Natural killer cell (primary cell): Measurements from ENCODE around the gene ADGRV1. TPM values are rescaled to one million over a fixed set of nuclear protein-coding genes. Genes with fewer than 3 reads are reported as not detected.

Experiments
- ATAC-seq, 3 donors: fragments of 150-1000 bp in 2 of 3; fragments of 200-7000 bp in 1 of 3; cut with Tn5 transposase; 1 replicate in 1 of 3; 2 replicates in 2 of 3; pipeline ENCODE4 v1.10.0; 2021; ENCODE audit warnings: mild to moderate bottlenecking in 2 of 3, moderate library complexity in 2 of 3
- DNase-seq, 2 donors: peaks; one replicate each; pipeline versions ENCODE4 v3.0.0 to v3.0.0-alpha.2; 2013 to 2021; ENCODE audit warnings: mixed read lengths in 1 of 2
- H3K27ac ChIP-seq: one replicate; pipeline ENCODE4 v1.5.1; 2013; ENCODE audit warnings: mild to moderate bottlenecking, low read length
- H3K27me3 ChIP-seq: one replicate; pipeline ENCODE4 v1.6.1; 2013; ENCODE audit warnings: low read length; ENCODE audit not compliant: control insufficient read depth, insufficient read depth
- H3K36me3 ChIP-seq: one replicate; pipeline ENCODE4 v1.6.1; 2013; ENCODE audit warnings: low read length; ENCODE audit not compliant: control insufficient read depth, insufficient read depth
- H3K4me1 ChIP-seq: one replicate; pipeline ENCODE4 v1.6.1; 2013; ENCODE audit warnings: low read length; ENCODE audit not compliant: control insufficient read depth, insufficient read depth
- H3K4me3 ChIP-seq: one replicate; pipeline ENCODE4 v1.5.1; 2013; ENCODE audit warnings: low read length
- H3K9me3 ChIP-seq: one replicate; pipeline ENCODE4 v1.6.1; 2013; ENCODE audit warnings: low read length; ENCODE audit not compliant: control insufficient read depth, insufficient read depth
- H3K27ac Mint-ChIP-seq, 2 donors: one replicate each; pipeline ENCODE4 v1.8.0; 2022; ENCODE audit warnings: mild to moderate bottlenecking in 2 of 2, mixed read lengths in 2 of 2, moderate library complexity in 1 of 2
- H3K27me3 Mint-ChIP-seq, 2 donors: one replicate each; pipeline ENCODE4 v1.8.0; 2022; ENCODE audit warnings: low read depth in 2 of 2, mixed read lengths in 2 of 2
- H3K36me3 Mint-ChIP-seq: one replicate; pipeline ENCODE4 v1.8.0; 2022; ENCODE audit warnings: mixed read lengths
- H3K4me1 Mint-ChIP-seq, 2 donors: one replicate each; pipeline ENCODE4 v1.8.0; 2022; ENCODE audit warnings: mixed read lengths in 2 of 2
- H3K4me3 Mint-ChIP-seq: one replicate; pipeline ENCODE4 v1.8.0; 2022; ENCODE audit warnings: mild to moderate bottlenecking, moderate library complexity, mixed read lengths
- H3K9me3 Mint-ChIP-seq, 2 donors: one replicate each; pipeline ENCODE4 v1.8.0; 2022; ENCODE audit warnings: mixed read lengths in 2 of 2
- WGBS: methylation state at CpG from one replicate; pipeline ENCODE4 v1.1.7; 2013; ENCODE audit warnings: missing lambda C conversion rate; ENCODE audit not compliant: insufficient coverage; 5-methylcytosine and 5-hydroxymethylcytosine counted together
- intact Hi-C: fragments of 100-400 bp; cut with micrococcal nuclease; formaldehyde crosslinking; loops from one replicate; pipeline ENCODE4 v1.14.2; 2022
- total RNA-seq, 4 donors: library from RNA; stranded (reverse); fragments of 120-200 nt in 1 of 4; gene quantifications; one replicate each; pipeline versions ENCODE4 v1.2.3 to v1.2.4, GENCODE V29; 2013 to 2022
- TF ChIP-seq, protein P1 (sequence below): fragments of 200-600 bp; IDR thresholded peaks from one replicate; pipeline ENCODE4 v1.8.0; 2022; ENCODE audit warnings: antibody characterized with exemption

The ADGRV1 gene
- total RNA-seq, 3 donors from 2014 or later (not counting 1 experiment from before 2014, with no cell fraction given): 0.50 to 0.71 TPM; not detected in 1

DNA sequence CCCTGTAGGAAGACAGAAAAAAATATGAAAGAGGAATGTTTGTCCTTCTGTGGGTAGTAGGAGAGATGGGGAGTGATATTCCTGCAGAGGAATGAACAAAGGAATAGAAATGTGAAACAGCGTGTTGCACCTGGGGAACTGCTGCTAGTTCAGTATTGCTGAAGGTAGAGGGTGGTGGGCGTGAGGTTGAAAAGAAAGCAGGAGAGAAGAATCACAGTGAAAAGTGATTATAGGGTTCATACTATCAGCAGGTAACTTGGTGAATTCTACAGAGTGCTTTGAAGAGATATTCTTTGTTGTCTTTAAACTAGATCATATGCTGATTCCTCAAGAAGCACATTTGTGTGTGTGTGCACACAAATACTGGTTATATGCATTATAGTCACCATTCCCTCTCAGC, 95.6 kb downstream of the ADGRV1 start:
- ATAC-seq: no peak
- Mint-ChIP-seq H3K9me3 (peaks cover 0 to 2% of the 10 kb centered on the region in 2 donors), H3K27me3 (no peaks in the 10 kb centered on the region), H3K27ac (no peak overlapping the region), H3K4me1 (no peaks in the 10 kb centered on the region), H3K4me3 (no peak overlapping the region), H3K36me3 (no peaks in the 10 kb centered on the region)
- Histone ChIP-seq H3K27me3 (no peaks in the 10 kb centered on the region), H3K9me3 (no peaks in the 10 kb centered on the region), H3K36me3 (no peaks in the 10 kb centered on the region), H3K4me1 (no peaks in the 10 kb centered on the region), H3K27ac (no peak overlapping the region), H3K4me3 (no peak overlapping the region)
- no peak for DNase-seq
- WGBS: 91% methylated on average over 2 of the region's 2 CpGs
- TF ChIP-seq, protein P1, sequence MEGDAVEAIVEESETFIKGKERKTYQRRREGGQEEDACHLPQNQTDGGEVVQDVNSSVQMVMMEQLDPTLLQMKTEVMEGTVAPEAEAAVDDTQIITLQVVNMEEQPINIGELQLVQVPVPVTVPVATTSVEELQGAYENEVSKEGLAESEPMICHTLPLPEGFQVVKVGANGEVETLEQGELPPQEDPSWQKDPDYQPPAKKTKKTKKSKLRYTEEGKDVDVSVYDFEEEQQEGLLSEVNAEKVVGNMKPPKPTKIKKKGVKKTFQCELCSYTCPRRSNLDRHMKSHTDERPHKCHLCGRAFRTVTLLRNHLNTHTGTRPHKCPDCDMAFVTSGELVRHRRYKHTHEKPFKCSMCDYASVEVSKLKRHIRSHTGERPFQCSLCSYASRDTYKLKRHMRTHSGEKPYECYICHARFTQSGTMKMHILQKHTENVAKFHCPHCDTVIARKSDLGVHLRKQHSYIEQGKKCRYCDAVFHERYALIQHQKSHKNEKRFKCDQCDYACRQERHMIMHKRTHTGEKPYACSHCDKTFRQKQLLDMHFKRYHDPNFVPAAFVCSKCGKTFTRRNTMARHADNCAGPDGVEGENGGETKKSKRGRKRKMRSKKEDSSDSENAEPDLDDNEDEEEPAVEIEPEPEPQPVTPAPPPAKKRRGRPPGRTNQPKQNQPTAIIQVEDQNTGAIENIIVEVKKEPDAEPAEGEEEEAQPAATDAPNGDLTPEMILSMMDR: no peak
- intact Hi-C loops: no loop called here

- Histone ChIP-seq H3K9me3 (no peaks in the 10 kb centered on the region), H3K27me3 (no peaks in the 10 kb centered on the region), H3K27ac (no peak overlapping the region), H3K4me3 (no peak overlapping the region), H3K36me3 (no peaks in the 10 kb centered on the region), H3K4me1 (no peaks in the 10 kb centered on the region)
- no peaks in the 10 kb centered on the region for H3K36me3 Mint-ChIP-seq
- no peak overlapping the region for H3K4me3 Mint-ChIP-seq
- intact Hi-C loops: no loop called here
- H3K4me1 Mint-ChIP-seq: no peaks in the 10 kb centered on the region
- H3K27ac Mint-ChIP-seq: no peak overlapping the region
- TF ChIP-seq, protein P1: no peak
- no peaks in the 10 kb centered on the region for H3K27me3 Mint-ChIP-seq
- WGBS: 60% methylated on average over 1 of the region's 1 CpG
- ATAC-seq (no peak), DNase-seq (no peak)
- H3K9me3 Mint-ChIP-seq: peaks cover 0 to 2% of the 10 kb centered on the region in 2 donors
Observed at GRCh38 chr5:90655423-90655822, 96.8 kb downstream of the ADGRV1 start.

DNA sequence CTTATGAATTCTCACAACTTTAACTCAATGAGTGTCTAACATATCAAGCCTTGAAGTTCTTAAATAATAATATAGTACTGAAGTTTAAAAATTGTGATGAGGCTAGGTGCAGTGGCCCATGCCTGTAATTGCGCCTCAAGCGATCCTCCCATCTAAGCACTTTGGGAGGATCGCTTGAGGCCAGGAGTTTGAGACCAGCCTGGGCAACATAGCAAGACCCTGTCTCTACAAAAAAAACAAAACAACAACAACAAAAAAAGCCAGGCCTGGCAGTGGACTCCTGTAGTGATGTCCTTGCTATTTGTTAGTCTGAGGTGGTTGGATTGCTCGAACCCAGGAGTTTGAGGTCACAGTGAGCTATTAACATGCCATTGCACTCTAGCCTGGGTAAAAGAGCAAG, 98.4 kb downstream of the ADGRV1 start:
- no peaks in the 10 kb centered on the region for H3K9me3 ChIP-seq
- Mint-ChIP-seq H3K27ac (no peak overlapping the region), H3K4me1 (no peaks in the 10 kb centered on the region), H3K9me3 (no peaks in the 10 kb centered on the region), H3K36me3 (no peaks in the 10 kb centered on the region), H3K4me3 (no peak overlapping the region), H3K27me3 (no peaks in the 10 kb centered on the region)
- no peak overlapping the region for H3K4me3 ChIP-seq
- no peaks in the 10 kb centered on the region for H3K4me1 ChIP-seq
- ATAC-seq (no peak), DNase-seq (no peak)
- no peaks in the 10 kb centered on the region for H3K36me3 ChIP-seq
- intact Hi-C loops: no loop called here
- no peak overlapping the region for H3K27ac ChIP-seq
- TF ChIP-seq, protein P1: no peak
- H3K27me3 ChIP-seq: no peaks in the 10 kb centered on the region
- WGBS: 48% methylated on average over 4 of the region's 4 CpGs

- no peaks in the 10 kb centered on the region for H3K9me3 ChIP-seq
- no peak for ATAC-seq
- intact Hi-C loops: no loop called here
Observed at GRCh38 chr5:90657788-90658187, 99.2 kb downstream of the ADGRV1 start.

More at GRCh38 chr5:90657788-90658187, 99.2 kb downstream of the ADGRV1 start:
- no peaks in the 10 kb centered on the region for H3K4me1 ChIP-seq
- H3K27ac Mint-ChIP-seq: no peak overlapping the region
- H3K27me3 ChIP-seq: no peaks in the 10 kb centered on the region
- H3K27ac ChIP-seq: no peak overlapping the region
- DNase-seq: no peak
- no peak overlapping the region for H3K4me3 Mint-ChIP-seq
- no peaks in the 10 kb centered on the region for H3K4me1 Mint-ChIP-seq
- no peaks in the 10 kb centered on the region for H3K27me3 Mint-ChIP-seq
- TF ChIP-seq, protein P1: no peak
- no peak overlapping the region for H3K4me3 ChIP-seq
- H3K36me3 ChIP-seq: no peaks in the 10 kb centered on the region
- no peaks in the 10 kb centered on the region for H3K36me3 Mint-ChIP-seq
- no peaks in the 10 kb centered on the region for H3K9me3 Mint-ChIP-seq
- WGBS: 91% methylated on average over 5 of the region's 6 CpGs
